Measurements from ENCODE around the gene SPTLC3.

DNA sequence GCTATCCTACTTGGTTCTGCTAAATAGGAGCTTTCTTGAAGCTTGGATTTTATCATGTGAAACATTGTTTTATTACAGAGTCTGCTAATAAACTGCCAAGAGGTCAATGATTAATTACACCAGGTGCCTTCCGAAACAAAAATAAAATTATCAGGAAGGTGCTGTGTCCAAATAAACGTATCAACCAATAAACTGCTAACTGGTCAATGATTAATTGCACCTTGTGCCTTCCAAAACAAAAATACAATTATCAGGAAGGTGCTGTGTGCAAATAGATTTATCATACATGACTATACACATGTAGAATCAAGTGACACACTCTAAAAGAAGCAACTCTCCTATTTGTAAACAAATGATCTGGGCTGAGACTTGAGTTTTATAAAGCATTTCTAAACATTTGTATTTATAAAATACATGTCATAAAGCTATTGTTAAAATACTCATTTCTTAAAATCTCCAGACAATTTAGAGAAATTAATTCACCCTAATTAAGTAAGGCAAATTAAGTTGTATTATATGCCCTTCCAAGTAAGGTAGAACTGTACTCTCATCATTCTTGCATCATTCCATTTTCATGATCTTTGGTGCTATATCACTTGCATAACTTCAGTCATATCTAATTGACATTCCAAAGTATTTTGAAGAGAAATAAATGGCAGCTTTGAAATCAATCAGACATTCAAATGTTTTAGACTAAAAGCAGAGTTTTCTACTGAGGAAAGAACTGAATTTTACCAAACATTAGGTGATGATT is 26.8 kb downstream of the SPTLC3 start:
- TF ChIP-seq TAF1 (IDR thresholded peaks at IDR 0.05; ENCODE audit: borderline replicate concordance, insufficient read depth, low read length): no peak
- no peak for TF ChIP-seq POLR2AphosphoS5 (IDR thresholded peaks at IDR 0.05; ENCODE audit: low read depth, low read length)
- no peak for TF ChIP-seq SIN3A (IDR thresholded peaks at IDR 0.05; ENCODE audit: borderline replicate concordance, insufficient read depth, low read length)
- TF ChIP-seq, protein P1, sequence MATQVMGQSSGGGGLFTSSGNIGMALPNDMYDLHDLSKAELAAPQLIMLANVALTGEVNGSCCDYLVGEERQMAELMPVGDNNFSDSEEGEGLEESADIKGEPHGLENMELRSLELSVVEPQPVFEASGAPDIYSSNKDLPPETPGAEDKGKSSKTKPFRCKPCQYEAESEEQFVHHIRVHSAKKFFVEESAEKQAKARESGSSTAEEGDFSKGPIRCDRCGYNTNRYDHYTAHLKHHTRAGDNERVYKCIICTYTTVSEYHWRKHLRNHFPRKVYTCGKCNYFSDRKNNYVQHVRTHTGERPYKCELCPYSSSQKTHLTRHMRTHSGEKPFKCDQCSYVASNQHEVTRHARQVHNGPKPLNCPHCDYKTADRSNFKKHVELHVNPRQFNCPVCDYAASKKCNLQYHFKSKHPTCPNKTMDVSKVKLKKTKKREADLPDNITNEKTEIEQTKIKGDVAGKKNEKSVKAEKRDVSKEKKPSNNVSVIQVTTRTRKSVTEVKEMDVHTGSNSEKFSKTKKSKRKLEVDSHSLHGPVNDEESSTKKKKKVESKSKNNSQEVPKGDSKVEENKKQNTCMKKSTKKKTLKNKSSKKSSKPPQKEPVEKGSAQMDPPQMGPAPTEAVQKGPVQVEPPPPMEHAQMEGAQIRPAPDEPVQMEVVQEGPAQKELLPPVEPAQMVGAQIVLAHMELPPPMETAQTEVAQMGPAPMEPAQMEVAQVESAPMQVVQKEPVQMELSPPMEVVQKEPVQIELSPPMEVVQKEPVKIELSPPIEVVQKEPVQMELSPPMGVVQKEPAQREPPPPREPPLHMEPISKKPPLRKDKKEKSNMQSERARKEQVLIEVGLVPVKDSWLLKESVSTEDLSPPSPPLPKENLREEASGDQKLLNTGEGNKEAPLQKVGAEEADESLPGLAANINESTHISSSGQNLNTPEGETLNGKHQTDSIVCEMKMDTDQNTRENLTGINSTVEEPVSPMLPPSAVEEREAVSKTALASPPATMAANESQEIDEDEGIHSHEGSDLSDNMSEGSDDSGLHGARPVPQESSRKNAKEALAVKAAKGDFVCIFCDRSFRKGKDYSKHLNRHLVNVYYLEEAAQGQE (IDR thresholded peaks at IDR 0.05; ENCODE audit: insufficient read depth in 1 of 2, low read depth in 2 of 2, low read length in 2 of 2): no peak
- TF ChIP-seq FOXP2 (optimal IDR thresholded peaks at IDR 0.05; ENCODE audit: borderline replicate concordance, extremely low read depth, extremely low read length, insufficient read depth): no peak

All from PFSK-1 (cell line).